ENCODE data around the gene CRY2. TPM values are rescaled to one million over a fixed set of nuclear protein-coding genes. Genes with fewer than 3 reads are reported as not detected.

CRY2 gene
- total RNA-seq, 1 experiment from 2014 or later = 8.1 TPM

DNA sequence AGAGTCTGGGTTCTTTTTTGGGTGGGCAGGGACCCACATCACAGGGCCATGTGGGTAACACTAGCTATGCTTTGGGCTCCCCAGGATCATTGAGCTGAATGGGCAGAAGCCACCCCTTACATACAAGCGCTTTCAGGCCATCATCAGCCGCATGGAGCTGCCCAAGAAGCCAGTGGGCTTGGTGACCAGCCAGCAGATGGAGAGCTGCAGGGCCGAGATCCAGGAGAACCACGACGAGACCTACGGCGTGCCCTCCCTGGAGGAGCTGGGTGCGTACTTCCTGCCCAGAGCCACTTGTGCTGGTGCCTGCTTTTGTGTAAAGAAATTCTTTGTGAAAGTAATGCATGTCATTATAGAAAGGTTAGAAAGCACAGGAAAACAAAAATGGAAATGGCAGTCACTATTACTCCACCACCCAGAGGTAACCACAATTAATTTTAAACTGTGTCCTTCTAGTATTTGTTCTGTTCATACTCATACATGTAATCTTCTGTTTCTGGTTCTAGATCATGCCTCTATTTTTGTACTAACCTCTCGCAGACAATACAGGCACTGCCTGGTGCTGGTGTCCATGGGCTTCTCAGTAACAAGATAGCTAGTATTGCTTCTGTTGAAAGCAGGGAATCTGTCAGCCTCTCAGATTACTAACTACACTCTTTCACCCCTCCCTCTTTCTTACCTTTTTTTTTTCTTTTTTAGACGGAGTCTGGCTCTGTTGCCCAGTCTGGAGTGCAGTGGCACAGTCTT lies 13.7 kb downstream of the CRY2 start:
- H3K36me3 Mint-ChIP-seq (ENCODE audit: insufficient read depth, unreplicated experiment) = peaks cover 61% of the 10 kb centered on the region
- ChIA-PET CTCF (interaction anchor here (0.7 to 4.4 kb wide), 3 partner anchors 10 to 18 kb away, joined by 3 to 23 read pairs (median 3); no protein-coding TSS in a partner anchor), POLR2A (interaction anchor here (0.6 to 4.1 kb wide), 4 partner anchors 11 to 56 kb away, joined by 3 to 24 read pairs (median 10); partner anchors contain the start of gene CRY2)
- no peaks in the 10 kb centered on the region for H3K9me3 Mint-ChIP-seq (ENCODE audit: unreplicated experiment)
- intact Hi-C loops (cut with micrococcal nuclease) = no loop called here
- H3K4me3 Mint-ChIP-seq (ENCODE audit: unreplicated experiment) = no peak overlapping the region
- no peak for DNase-seq (ENCODE audit: unreplicated experiment)
- no peaks in the 10 kb centered on the region for H3K27me3 Mint-ChIP-seq (ENCODE audit: insufficient read depth, unreplicated experiment)
- no peak for TF ChIP-seq CTCF (IDR thresholded peaks at IDR 0.05; ENCODE audit: unreplicated experiment)
- no TSS peak for BruUV-seq (replicated peaks)
- no peak overlapping the region for H3K27ac Mint-ChIP-seq (ENCODE audit: low read depth, unreplicated experiment)
- H3K4me1 Mint-ChIP-seq (ENCODE audit: insufficient read depth, unreplicated experiment) = peaks cover 19% of the 10 kb centered on the region

DNA sequence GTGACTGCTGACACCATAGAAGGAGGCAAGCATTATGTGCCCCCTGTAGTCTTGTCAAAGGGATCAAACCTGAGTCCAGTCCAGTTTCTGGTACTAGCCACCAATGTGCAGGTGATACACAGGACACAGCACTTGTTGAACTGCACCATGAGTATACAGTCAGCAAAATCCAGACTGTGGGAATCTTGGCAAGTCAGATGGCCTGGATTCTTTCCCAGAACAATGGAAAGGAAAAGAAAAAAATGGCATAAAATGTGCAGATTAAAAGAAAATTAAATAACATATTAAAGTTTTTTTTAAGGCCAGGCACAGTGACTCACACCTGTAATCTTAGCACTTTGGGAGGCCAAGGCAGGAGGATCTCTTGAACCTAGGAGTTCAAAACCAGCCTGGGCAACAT lies 16.8 kb downstream of the CRY2 start:
- intact Hi-C loops (cut with micrococcal nuclease) = no loop called here
- CTCF ChIA-PET = interaction anchor here (0.7 to 2.7 kb wide), 2 partner anchors 9 to 117 kb away, joined by 3 to 11 read pairs; no protein-coding TSS in a partner anchor
- peaks cover 71% of the 10 kb centered on the region for H3K36me3 Mint-ChIP-seq (ENCODE audit: insufficient read depth, unreplicated experiment)
- no TSS peak for BruUV-seq (replicated peaks)
- no peaks in the 10 kb centered on the region for H3K9me3 Mint-ChIP-seq (ENCODE audit: unreplicated experiment)
- H3K27ac Mint-ChIP-seq (ENCODE audit: low read depth, unreplicated experiment) = no peak overlapping the region
- no peak for DNase-seq (ENCODE audit: unreplicated experiment)
- POLR2A ChIA-PET = interaction anchor here (1.3 kb wide), 1 partner anchor 13 kb away, joined by 3 read pairs; no protein-coding TSS in a partner anchor
- no peaks in the 10 kb centered on the region for H3K27me3 Mint-ChIP-seq (ENCODE audit: insufficient read depth, unreplicated experiment)
- H3K4me3 Mint-ChIP-seq (ENCODE audit: unreplicated experiment) = no peak overlapping the region
- no peak for TF ChIP-seq CTCF (IDR thresholded peaks at IDR 0.05; ENCODE audit: unreplicated experiment)
- H3K4me1 Mint-ChIP-seq (ENCODE audit: insufficient read depth, unreplicated experiment) = peaks cover 11% of the 10 kb centered on the region

GRCh38 chr11:45869551-45869950 lies 22.3 kb downstream of the CRY2 start:
- Mint-ChIP-seq H3K27me3 (ENCODE audit: insufficient read depth, unreplicated experiment) (no peaks in the 10 kb centered on the region), H3K36me3 (ENCODE audit: insufficient read depth, unreplicated experiment) (peaks cover 63% of the 10 kb centered on the region), H3K9me3 (ENCODE audit: unreplicated experiment) (no peaks in the 10 kb centered on the region), H3K27ac (ENCODE audit: low read depth, unreplicated experiment) (no peak overlapping the region), H3K4me1 (ENCODE audit: insufficient read depth, unreplicated experiment) (no peaks in the 10 kb centered on the region), H3K4me3 (ENCODE audit: unreplicated experiment) (no peak overlapping the region)
- no TSS peak for BruUV-seq (replicated peaks)
- ChIA-PET POLR2A (interaction anchor here (1.7 kb wide), 1 partner anchor 10 kb away, joined by 4 read pairs; no protein-coding TSS in a partner anchor), CTCF (interaction anchor here (0.7 kb wide), 1 partner anchor 462 kb away, joined by 3 read pairs; no protein-coding TSS in a partner anchor)
- no peak for DNase-seq (ENCODE audit: unreplicated experiment)
- TF ChIP-seq CTCF (IDR thresholded peaks at IDR 0.05; ENCODE audit: unreplicated experiment) = no peak
- intact Hi-C loops (cut with micrococcal nuclease) = no loop called here

DNA sequence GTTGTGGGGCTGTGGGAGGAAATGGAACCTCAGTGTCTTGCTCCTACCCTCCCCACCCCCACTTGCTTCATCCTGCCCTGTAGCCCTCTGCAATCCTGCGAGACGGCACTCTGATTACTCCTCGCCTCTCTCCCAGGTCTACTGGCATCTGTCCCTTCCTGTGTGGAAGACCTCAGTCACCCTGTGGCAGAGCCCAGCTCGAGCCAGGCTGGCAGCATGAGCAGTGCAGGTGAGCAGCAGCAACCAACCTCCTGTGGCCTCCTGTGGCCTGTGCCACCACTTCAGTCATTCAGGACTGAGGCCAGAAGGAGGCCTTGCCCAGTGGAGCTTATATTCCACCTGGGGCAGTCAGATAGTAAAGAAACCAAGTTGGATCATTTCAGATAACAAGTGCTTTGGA lies 23.4 kb downstream of the CRY2 start:
- BruUV-seq (replicated peaks) = no TSS peak
- Mint-ChIP-seq H3K9me3 (ENCODE audit: unreplicated experiment) (no peaks in the 10 kb centered on the region), H3K36me3 (ENCODE audit: insufficient read depth, unreplicated experiment) (peaks cover 56% of the 10 kb centered on the region), H3K27ac (ENCODE audit: low read depth, unreplicated experiment) (no peak overlapping the region), H3K4me1 (ENCODE audit: insufficient read depth, unreplicated experiment) (no peaks in the 10 kb centered on the region), H3K27me3 (ENCODE audit: insufficient read depth, unreplicated experiment) (no peaks in the 10 kb centered on the region), H3K4me3 (ENCODE audit: unreplicated experiment) (no peak overlapping the region)
- intact Hi-C loops (cut with micrococcal nuclease) = no loop called here
- POLR2A ChIA-PET = interaction anchor here (3.2 kb wide), 1 partner anchor 11 kb away, joined by 16 read pairs; no protein-coding TSS in a partner anchor
- no peak for TF ChIP-seq CTCF (IDR thresholded peaks at IDR 0.05; ENCODE audit: unreplicated experiment)
- no peak for DNase-seq (ENCODE audit: unreplicated experiment)
- CTCF ChIA-PET = interaction anchor here (0.6 to 0.9 kb wide), 4 partner anchors 10 to 121 kb away, joined by 3 read pairs; no protein-coding TSS in a partner anchor

Data from MCF 10A (cell line).